HepG2 (cell line): Measurements from ENCODE around the gene TBC1D1. TPM values are rescaled to one million over a fixed set of nuclear protein-coding genes. Genes with fewer than 3 reads are reported as not detected.

Source experiments
- FOXC1 ChIP-seq: sonication (generic); formaldehyde crosslinking; IDR thresholded peaks from 2 replicates; pipeline ENCODE4 v1.8.0; 2022; ENCODE audit warnings: mild to moderate bottlenecking, missing genetic modification reagents, borderline replicate concordance
- FOXO1 ChIP-seq: sonication (generic); formaldehyde crosslinking; IDR thresholded peaks from 2 replicates; pipeline ENCODE4 v1.4.0; 2020; ENCODE audit warnings: missing genetic modification reagents
- HCFC1 ChIP-seq: fragments of 150-350 bp; IDR thresholded peaks from 2 replicates; pipeline ENCODE4 v1.6.1; 2014; ENCODE audit warnings: low read depth, low read length
- HNRNPH1 ChIP-seq: fragments of 200-400 bp; formaldehyde crosslinking; optimal IDR thresholded peaks from 2 replicates; pipeline ENCODE3; 2017; ENCODE audit warnings: mild to moderate bottlenecking, low read depth, low read length
- HOXA7 ChIP-seq: sonication (generic); formaldehyde crosslinking; IDR thresholded peaks from 2 replicates; pipeline ENCODE4 v1.8.1; 2022; ENCODE audit warnings: mild to moderate bottlenecking, missing genetic modification reagents, moderate library complexity
- ISX ChIP-seq: sonication (generic); formaldehyde crosslinking; conservative IDR thresholded peaks from 2 replicates; pipeline ENCODE4 v1.5.0; 2020; ENCODE audit warnings: missing genetic modification reagents
- KDM4B ChIP-seq: sonication (generic); formaldehyde crosslinking; IDR thresholded peaks from 2 replicates; pipeline ENCODE4 v1.4.0; 2020; ENCODE audit warnings: missing genetic modification reagents
- KLF15 ChIP-seq: sonication (generic); formaldehyde crosslinking; IDR thresholded peaks from 2 replicates; pipeline ENCODE4 v1.8.1; 2023; ENCODE audit warnings: borderline replicate concordance, mild to moderate bottlenecking, inconsistent platforms, missing genetic modification reagents, mixed read lengths
- MIXL1 ChIP-seq: IDR thresholded peaks from 2 replicates; pipeline ENCODE4 v1.6.1; 2016
- ONECUT2 ChIP-seq: sonication (generic); formaldehyde crosslinking; IDR thresholded peaks from 2 replicates; pipeline ENCODE4 v1.4.0; 2020; ENCODE audit warnings: missing genetic modification reagents
- PHF5A ChIP-seq: IDR thresholded peaks from one replicate; pipeline ENCODE4 v1.6.1; 2018; ENCODE audit warnings: low read depth, missing genetic modification reagents; ENCODE audit not compliant: unreplicated experiment
- SRSF9 ChIP-seq: fragments of 200-400 bp; formaldehyde crosslinking; IDR thresholded peaks from 2 replicates; pipeline ENCODE4 v1.6.1; 2018; ENCODE audit warnings: borderline replicate concordance, mild to moderate bottlenecking, low read depth, low read length; ENCODE audit not compliant: insufficient read depth, poor library complexity, severe bottlenecking
- ZFP36L2 ChIP-seq: sonication (generic); formaldehyde crosslinking; IDR thresholded peaks from 2 replicates; pipeline ENCODE4 v1.4.0; 2020; ENCODE audit warnings: missing genetic modification reagents
- ZNF121 ChIP-seq: sonication (generic); formaldehyde crosslinking; IDR thresholded peaks from 2 replicates; pipeline ENCODE4 v1.5.0; 2020; ENCODE audit warnings: mild to moderate bottlenecking, missing genetic modification reagents
- ZNF430 ChIP-seq: sonication (generic); formaldehyde crosslinking; IDR thresholded peaks from 2 replicates; pipeline ENCODE4 v1.9.0; 2021; ENCODE audit warnings: mild to moderate bottlenecking, missing genetic modification reagents
- ZNF451 ChIP-seq: sonication (generic); formaldehyde crosslinking; IDR thresholded peaks from 2 replicates; pipeline ENCODE4 v1.5.0; 2020; ENCODE audit warnings: mild to moderate bottlenecking, missing genetic modification reagents
- ZNF558 ChIP-seq: sonication (generic); formaldehyde crosslinking; IDR thresholded peaks from 2 replicates; pipeline ENCODE4 v1.9.0; 2022; ENCODE audit warnings: mild to moderate bottlenecking, missing genetic modification reagents, borderline replicate concordance
- ZNF761 ChIP-seq: sonication (generic); formaldehyde crosslinking; conservative IDR thresholded peaks from 2 replicates; pipeline ENCODE4 v1.4.0; 2020; ENCODE audit warnings: mild to moderate bottlenecking, missing genetic modification reagents
- ZNF781 ChIP-seq: sonication (generic); formaldehyde crosslinking; IDR thresholded peaks from 2 replicates; pipeline ENCODE4 v1.5.1; 2020; ENCODE audit warnings: borderline replicate concordance, mild to moderate bottlenecking, missing genetic modification reagents; ENCODE audit errors: not compliant biosample characterization
- polyA plus RNA-seq, 8 experiments: library from polyadenylated mRNA; depleted of rRNA in 3 of 8; stranded (reverse) in 7 of 8; unstranded in 1 of 8; fragments of >200 nt; fragmentation: Illumina TruSeq in 4 of 8; extraction: Trizol in 4 of 8; gene quantifications; 2 replicates each; pipeline versions ENCODE4 v1.2.1 to v1.2.3, GENCODE V29; 2011 to 2016; ENCODE audit warnings: low read depth in 4 of 8, missing spikeins in 1 of 8, mixed read lengths in 1 of 8; ENCODE audit not compliant: insufficient read depth in 1 of 8
- total RNA-seq, 5 experiments: library from RNA; depleted of rRNA; stranded (reverse); fragments of >200 nt; fragmentation: Illumina TruSeq; extraction: Trizol; gene quantifications; 2 replicates each; pipeline ENCODE4 v1.2.3, GENCODE V29; 2016; ENCODE audit warnings: low read depth in 1 of 5
- TF ChIP-seq, protein P1 (sequence below): sonication (generic); formaldehyde crosslinking; IDR thresholded peaks from 2 replicates; pipeline ENCODE4 v1.8.0; 2022; ENCODE audit warnings: mild to moderate bottlenecking, missing genetic modification reagents, borderline replicate concordance
- TF ChIP-seq, protein P2 (sequence below): sonication (generic); formaldehyde crosslinking; IDR thresholded peaks from 2 replicates; pipeline ENCODE4 v1.9.0; 2022; ENCODE audit warnings: low read depth, missing genetic modification reagents
- TF ChIP-seq, protein P3 (sequence below): sonication (generic); formaldehyde crosslinking; IDR thresholded peaks from 2 replicates; pipeline ENCODE4 v1.8.0; 2023; ENCODE audit warnings: mild to moderate bottlenecking, missing genetic modification reagents
- TF ChIP-seq, protein P4 (sequence below): sonication (generic); formaldehyde crosslinking; IDR thresholded peaks from 2 replicates; pipeline ENCODE4 v1.5.0; 2020; ENCODE audit warnings: mild to moderate bottlenecking, missing genetic modification reagents

TBC1D1 gene
- total and polyA plus RNA-seq, 2 of the 13 experiments (the other 11 are each of a cell fraction or from before 2014, with no cell fraction given), result 37.3 to 62.8 TPM

DNA sequence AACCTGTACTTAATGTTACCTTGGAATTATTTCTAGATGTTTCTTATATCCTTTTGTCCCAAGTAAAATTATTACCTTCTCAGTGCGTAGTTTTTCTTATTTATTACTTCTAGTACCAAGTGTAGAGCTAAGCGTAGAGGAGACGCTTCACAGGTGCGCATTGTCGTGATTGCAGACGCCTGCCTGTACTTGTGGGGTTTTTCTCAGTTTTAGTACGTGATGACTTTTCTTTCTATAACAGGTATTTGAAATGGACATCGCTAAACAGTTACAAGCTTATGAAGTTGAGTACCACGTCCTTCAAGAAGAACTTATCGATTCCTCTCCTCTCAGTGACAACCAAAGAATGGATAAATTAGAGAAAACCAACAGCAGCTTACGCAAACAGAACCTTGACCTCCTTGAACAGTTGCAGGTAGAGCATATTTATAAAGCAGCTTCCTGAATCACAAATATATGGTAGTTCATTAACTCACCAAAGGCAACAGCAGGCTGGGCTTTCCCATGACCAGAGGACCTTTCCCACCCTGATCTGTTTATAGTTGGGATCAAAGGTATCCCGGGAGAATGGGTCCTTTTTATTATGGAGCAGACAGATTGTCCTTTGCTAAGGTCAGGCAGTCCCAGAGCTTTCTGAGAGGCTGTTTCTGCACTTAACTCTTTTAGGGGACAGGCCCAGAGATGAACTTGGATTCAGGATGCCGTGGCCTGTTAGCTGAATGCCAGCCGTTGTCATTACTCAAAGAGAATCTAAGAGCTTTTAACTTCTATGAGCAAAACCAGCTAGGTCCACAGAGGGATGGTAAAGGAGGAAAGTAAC, 242.2 kb downstream of the TBC1D1 start (continued):
- TF ChIP-seq ZNF781 (CRISPR knock-in tag) (no peak), FOXO1 (CRISPR knock-in tag) (peak; percentile 98), ZNF121 (CRISPR knock-in tag) (0 out of 2 replicates have a peak, but pooled peaks have one; percentile 45), ZNF761 (CRISPR knock-in tag) (no peak; the same call in 1 of the 2 replicates), ZNF430 (no peak), PHF5A (CRISPR knock-in tag) (peak; percentile 65), FOXC1 (CRISPR knock-in tag) (no peak), MIXL1 (CRISPR knock-in tag) (peak; percentile 99), HNRNPH1 (no peak), KDM4B (CRISPR knock-in tag) (peak; percentile 91; the same call in 1 of the 2 replicates), ISX (CRISPR knock-in tag) (no peak), ZFP36L2 (CRISPR knock-in tag) (no peak), SRSF9 (no peak), ZNF558 (peak; percentile 62; the same call in 1 of the 2 replicates), ONECUT2 (CRISPR knock-in tag) (peak; percentile 99), KLF15 (CRISPR knock-in tag) (no peak), ZNF451 (CRISPR knock-in tag) (no peak), HCFC1 (no peak), HOXA7 (CRISPR knock-in tag) (no peak)
- TF ChIP-seq, protein P1, sequence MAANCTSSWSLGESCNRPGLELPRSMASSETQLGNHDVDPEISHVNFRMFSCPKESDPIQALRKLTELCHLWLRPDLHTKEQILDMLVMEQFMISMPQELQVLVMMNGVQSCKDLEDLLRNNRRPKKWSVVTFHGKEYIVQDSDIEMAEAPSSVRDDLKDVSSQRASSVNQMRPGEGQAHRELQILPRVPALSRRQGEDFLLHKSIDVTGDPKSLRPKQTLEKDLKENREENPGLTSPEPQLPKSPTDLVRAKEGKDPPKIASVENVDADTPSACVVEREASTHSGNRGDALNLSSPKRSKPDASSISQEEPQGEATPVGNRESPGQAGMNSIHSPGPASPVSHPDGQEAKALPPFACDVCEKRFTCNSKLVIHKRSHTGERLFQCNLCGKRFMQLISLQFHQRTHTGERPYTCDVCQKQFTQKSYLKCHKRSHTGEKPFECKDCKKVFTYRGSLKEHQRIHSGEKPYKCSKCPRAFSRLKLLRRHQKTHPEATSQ (CRISPR knock-in tag), result no peak; the same call in 1 of the 2 replicates
- TF ChIP-seq, protein P2, sequence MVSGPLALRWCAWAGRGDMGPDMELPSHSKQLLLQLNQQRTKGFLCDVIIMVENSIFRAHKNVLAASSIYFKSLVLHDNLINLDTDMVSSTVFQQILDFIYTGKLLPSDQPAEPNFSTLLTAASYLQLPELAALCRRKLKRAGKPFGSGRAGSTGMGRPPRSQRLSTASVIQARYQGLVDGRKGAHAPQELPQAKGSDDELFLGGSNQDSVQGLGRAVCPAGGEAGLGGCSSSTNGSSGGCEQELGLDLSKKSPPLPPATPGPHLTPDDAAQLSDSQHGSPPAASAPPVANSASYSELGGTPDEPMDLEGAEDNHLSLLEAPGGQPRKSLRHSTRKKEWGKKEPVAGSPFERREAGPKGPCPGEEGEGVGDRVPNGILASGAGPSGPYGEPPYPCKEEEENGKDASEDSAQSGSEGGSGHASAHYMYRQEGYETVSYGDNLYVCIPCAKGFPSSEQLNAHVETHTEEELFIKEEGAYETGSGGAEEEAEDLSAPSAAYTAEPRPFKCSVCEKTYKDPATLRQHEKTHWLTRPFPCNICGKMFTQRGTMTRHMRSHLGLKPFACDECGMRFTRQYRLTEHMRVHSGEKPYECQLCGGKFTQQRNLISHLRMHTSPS (CRISPR knock-in tag), result no peak
- TF ChIP-seq, protein P3, sequence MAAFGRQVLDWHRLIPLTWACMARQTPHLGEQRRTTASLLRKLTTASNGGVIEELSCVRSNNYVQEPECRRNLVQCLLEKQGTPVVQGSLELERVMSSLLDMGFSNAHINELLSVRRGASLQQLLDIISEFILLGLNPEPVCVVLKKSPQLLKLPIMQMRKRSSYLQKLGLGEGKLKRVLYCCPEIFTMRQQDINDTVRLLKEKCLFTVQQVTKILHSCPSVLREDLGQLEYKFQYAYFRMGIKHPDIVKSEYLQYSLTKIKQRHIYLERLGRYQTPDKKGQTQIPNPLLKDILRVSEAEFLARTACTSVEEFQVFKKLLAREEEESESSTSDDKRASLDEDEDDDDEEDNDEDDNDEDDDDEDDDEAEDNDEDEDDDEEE, result no peak
- TF ChIP-seq, protein P4, sequence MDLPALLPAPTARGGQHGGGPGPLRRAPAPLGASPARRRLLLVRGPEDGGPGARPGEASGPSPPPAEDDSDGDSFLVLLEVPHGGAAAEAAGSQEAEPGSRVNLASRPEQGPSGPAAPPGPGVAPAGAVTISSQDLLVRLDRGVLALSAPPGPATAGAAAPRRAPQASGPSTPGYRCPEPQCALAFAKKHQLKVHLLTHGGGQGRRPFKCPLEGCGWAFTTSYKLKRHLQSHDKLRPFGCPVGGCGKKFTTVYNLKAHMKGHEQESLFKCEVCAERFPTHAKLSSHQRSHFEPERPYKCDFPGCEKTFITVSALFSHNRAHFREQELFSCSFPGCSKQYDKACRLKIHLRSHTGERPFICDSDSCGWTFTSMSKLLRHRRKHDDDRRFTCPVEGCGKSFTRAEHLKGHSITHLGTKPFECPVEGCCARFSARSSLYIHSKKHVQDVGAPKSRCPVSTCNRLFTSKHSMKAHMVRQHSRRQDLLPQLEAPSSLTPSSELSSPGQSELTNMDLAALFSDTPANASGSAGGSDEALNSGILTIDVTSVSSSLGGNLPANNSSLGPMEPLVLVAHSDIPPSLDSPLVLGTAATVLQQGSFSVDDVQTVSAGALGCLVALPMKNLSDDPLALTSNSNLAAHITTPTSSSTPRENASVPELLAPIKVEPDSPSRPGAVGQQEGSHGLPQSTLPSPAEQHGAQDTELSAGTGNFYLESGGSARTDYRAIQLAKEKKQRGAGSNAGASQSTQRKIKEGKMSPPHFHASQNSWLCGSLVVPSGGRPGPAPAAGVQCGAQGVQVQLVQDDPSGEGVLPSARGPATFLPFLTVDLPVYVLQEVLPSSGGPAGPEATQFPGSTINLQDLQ (CRISPR knock-in tag), result 0 out of 2 replicates have a peak, but pooled peaks have one; percentile 32
